ENCODE measurements around the gene TNFAIP8L1.
"Not testable (repeated sequence)": the region's sequence is repeated elsewhere in the genome, so short reads cannot be mapped to it uniquely, and the experiment has no call there.

The TNFAIP8L1 gene

DNA sequence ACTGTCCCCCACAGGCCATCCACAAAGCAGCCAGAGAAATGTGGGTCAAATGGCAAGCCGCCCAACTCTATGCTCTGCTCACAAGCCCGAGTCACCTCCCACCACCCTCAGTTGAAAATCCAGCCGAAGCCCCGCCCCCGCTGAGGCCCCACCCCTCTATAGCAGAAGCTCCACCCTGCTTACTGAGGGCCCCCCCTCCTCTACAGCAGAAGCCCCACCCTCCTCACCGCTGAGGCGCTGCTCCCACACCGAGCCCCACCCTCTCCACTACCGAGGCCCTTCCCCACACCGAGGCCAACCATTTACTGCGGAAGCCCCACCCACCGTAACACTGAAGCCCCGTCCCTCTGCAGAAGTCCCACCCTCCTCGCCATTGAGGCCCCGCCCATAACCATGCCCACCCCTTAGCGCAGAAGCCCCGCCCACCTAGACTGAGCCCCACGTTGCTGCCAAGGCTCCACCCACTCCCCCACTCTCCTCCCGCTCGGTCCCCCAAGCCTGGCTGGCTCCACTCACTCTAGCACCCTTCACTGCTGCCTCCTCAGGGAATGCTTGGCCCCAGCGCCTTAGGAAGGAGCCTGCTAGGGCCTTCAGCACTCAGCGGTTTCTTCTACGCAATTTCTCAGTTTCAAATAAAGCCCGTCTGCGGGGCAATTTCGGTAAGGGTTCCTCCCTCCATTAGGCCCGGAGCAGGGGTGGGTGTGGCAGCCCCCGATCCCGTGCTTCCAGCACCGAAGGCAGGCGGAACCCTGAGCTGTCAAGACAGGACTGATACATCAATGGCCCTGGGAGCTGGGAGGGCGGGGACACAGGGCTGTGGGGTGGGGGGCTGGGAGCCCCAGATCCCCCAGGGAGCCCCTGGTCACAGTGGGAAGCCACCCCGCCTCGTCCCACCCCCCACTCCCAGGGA is 39.8 kb downstream of the TNFAIP8L1 start:
- DNase-seq (ENCODE audit: low spot score), result peak; percentile 24

DNA sequence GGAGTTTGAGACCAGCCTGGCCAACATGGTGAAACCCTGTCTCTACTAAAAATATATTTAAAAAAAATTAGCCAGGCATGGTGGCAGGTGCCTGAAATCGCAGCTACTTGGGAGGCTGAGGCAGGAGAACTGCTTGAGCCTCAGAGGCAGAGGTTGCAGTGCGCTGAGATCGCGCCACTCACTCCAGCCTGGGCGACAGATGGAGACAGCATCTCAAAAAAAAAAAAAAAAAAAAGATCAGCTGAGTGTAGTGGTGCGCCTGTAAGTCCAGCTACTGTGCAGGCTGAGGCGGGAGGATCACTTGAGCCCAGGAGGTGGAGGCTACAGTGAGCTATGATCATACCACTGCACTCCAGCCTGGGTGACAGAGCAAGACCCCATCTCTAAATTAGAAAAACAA is 40.7 kb downstream of the TNFAIP8L1 start:
- not testable (repeated sequence) for DNase-seq (ENCODE audit: low spot score)

DNA sequence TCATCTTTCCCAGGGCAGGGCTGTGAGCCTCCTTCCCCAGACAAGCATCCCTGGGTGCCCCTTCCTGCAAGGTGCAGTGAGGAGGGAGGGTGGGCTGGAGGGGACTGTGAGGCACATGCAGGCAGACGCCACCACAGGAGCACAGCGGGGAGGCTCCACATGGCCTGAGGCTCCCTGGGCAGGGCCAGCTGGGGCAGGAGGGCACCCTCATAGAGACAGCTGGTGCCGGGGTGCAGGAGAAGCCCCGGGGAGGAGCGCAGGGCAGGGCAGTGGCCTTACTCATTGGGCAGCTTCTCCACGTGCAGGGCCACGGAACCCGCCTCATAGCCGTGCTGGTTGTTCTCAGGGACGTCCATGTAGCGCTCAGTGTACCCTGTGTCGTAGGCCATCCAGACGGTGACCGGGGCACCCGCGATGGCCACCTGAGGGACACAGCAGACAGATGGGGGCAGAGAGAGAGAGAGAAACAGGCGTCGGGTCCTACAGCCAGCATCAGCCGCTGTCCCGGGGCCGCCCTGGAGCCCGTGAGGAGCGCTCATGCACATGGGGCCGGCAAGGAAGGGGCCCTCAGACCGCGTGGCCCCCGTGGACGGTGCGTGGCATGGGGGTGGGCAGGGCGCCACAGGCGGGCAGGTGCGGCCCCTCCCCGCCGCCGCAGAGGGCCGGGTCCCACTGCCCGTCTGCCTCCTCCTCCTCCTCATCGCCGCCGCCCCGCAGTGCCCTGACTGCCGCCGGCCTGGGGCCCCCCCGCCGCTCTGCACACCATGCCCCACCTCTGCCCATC is 43.3 kb downstream of the TNFAIP8L1 start:
- DNase-seq (ENCODE audit: low spot score), result no peak

DNA sequence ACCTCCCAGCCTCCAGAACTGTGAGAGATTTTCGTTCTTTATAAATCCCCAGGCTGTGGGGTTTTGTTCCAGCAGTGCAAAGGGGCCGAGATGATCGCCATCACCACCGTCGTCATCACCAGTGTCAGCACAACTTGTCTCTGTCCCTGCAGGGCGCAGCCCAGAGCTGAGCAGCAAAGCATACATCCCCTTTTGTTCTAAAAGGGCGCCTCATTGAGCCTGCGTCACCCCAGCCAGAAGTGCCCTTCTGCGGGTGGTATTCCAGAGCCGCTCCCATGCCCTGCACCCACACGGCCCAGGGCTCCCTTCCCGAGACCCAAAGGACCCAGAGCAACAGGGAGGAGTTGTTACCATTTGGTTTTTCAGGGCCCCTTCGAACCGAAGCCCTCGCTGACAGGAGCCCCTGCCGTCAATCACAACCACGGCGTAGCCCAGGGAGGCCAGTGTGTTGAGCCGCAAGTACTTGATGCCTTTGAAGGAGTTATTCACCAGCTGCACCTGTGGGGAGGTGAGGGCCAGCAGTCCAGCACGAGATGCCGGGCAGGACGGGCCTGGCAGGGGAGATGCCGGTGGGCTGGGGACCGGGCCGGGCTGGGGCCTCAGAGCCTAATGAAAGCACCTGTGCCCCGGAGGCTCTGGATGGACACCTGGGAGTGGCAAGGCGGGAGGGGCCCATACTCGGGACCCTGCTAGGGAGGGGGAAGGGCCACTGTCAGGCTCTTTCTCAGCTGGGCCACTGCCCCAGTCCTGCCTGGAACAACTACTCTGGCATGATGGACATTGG is 45.2 kb downstream of the TNFAIP8L1 start:
- no peak for DNase-seq (ENCODE audit: low spot score)

DNA sequence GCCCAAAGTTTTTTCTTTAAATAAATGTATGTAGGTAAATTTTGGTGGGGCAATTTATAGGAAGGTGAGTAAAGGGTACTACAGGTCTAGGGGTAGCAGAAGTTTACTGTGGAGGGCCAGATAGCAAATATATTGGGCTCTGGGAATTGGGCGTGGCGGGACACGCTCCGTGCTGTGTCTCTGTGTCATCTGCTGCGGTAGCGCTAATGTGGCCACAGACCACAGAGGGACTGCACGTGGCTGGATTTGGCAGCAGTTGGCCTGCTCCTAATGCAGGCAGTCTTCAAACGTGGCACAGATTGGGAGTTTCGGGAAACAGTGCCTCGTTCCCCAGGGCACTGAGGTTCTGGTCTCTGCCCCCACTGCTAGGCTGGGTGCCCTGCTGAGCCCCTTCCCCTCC is 47.4 kb downstream of the TNFAIP8L1 start:
- no peak for DNase-seq (ENCODE audit: low spot score)

DNA sequence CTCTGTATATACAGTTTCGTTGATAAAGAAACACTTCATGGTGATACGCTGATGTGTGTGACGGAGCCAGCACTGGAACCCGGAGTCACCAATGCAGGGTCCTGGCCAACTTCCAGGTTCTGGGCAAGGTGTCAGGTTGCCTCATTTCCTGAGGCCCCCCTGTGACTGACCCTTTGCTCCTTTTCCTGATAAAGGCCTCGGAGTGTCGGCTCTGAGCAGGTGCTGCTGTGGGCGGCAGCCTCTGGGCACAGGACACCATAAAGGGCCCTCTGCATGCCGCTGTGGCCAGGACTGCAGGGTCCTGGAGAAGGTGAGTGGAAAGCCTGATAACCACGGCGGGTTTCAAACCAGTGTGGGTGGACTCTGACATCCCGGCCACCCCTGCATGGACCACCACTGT is 48.1 kb downstream of the TNFAIP8L1 start:
- no peak for DNase-seq (ENCODE audit: low spot score)

DNA sequence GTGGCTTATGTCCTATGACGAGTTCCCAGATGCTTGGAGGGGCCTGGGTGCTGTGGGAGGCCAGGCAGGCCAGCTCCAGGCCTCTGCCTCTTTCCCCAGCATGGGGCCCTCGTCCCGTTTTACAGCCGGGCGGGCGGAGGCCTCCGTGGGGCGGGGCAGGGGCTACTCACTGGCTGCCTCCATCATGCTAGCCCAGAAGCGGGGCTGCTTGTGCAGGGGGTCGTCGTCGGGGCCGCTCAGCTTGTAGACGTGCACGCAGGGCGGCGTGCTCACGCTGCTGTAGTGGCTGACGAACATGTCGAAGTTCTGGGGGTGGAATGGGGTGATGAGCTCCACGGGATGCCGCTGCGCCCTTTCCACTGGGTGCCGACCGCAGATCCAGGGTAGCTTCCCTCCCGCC is 49.3 kb downstream of the TNFAIP8L1 start:
- no peak for DNase-seq (ENCODE audit: low spot score)

DNA sequence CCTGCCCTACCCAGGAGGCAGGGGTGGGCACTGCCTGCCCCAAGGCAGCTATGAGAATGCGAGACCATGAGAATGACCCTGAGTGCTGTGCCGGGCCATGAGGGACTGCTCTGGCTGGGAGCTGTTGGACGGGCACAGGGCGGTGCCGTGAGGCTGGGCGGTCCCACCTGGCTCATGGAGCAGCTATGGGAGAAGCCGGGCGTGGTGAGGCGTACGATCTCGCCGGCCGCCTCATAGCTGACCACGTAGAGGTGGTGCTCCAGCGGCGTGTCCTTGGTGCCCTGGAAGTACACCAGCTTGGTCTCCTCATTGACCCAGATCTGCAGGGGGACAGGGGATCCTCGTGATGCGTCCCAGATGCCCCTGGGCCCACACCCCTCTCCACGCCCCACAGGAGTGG is 50.1 kb downstream of the TNFAIP8L1 start:
- DNase-seq (ENCODE audit: low spot score), result no peak

DNA sequence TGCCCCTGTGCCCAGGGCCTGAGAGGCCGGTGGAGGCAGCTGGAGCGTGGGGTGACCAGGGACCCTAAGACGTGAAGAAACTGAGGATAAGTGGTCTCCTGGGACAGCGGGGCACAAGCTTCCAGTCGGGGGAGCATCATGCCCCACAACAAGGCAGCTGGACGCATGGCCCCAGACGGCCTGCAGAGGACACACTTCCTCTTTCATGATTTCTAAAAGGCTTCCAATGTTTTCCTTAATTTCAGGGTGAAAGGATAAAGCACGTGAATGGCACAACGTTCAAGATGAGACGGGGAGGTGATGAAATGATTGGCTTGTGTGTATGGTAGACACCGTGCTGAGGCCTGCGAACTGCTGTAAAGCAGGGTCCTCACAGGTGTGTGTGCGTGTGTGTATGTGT is 51.0 kb downstream of the TNFAIP8L1 start:
- no peak for DNase-seq (ENCODE audit: low spot score)

DNA sequence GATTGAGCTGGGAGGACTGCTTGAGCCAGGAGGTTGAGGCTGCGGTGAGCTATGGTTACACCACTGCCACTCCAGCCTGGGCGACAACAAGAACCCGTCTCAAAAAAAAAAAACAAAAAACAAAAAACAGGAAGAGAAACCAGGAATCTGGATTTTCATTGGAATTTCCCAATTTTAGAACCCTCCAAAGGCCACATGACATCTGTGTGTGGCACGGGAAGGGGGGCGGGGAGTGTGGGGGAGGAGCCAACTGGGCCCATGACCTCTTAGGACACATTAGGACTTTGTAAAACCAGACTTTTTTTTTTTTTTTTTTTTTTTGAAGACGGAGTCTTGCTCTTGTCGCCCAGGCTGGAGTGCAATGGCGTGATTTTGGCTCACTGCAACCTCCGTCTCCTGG is 52.1 kb downstream of the TNFAIP8L1 start:
- DNase-seq (ENCODE audit: low spot score), result no peak

DNA sequence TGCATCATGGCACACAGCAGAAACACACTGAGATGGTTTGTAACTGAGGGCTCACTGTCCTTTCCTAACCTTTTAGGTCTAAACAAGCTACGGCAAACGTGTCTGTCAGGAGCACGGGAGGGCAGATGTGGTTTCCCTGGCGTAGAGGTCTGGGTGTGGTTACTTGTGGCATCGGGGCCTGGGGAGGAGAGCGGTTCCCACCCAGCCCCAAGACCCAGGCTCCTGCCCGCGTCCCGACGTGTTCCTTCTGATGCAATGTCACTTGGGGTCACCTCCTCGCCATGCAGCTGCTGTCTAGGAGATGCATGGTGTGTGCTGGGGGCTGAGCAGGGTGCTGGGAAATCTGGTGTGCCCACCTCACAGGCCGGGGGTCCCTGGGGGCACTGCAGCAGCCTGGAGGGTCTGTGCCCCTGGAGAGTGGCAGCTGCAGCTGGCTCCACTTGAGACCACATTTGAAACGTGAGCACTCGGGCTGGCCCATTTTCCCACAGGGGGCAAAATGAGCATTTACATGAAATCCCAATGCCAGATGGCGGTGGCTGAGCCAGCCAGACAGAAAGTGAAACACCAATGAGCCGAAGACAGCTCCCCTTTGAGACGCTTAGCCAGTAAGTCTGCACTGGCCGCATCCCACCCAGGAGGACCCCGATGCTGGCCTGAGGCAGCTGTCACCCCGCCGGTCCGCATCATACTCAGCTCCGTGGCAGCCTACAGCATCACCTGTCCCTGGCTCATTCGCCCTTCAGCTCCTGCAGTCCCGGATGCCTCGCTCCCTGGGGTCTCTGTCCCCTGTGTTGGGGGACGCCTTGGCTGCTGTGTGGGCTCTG is 53.1 kb downstream of the TNFAIP8L1 start:
- DNase-seq (ENCODE audit: low spot score), result no peak

DNA sequence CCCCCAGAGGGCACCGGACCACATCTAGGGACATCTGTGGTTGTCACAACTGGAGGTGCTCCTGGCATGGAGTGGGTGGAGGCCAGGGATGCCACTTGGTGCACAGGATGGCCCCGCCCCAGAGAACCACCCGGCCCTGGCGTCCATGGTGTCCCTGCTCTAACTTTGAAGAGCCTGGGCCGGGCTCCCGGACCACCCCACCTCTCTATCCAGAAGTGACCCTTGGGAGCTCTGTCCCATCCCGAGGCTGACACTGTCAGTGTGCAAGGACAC is 53.7 kb downstream of the TNFAIP8L1 start:
- DNase-seq (ENCODE audit: low spot score), result no peak

DNA sequence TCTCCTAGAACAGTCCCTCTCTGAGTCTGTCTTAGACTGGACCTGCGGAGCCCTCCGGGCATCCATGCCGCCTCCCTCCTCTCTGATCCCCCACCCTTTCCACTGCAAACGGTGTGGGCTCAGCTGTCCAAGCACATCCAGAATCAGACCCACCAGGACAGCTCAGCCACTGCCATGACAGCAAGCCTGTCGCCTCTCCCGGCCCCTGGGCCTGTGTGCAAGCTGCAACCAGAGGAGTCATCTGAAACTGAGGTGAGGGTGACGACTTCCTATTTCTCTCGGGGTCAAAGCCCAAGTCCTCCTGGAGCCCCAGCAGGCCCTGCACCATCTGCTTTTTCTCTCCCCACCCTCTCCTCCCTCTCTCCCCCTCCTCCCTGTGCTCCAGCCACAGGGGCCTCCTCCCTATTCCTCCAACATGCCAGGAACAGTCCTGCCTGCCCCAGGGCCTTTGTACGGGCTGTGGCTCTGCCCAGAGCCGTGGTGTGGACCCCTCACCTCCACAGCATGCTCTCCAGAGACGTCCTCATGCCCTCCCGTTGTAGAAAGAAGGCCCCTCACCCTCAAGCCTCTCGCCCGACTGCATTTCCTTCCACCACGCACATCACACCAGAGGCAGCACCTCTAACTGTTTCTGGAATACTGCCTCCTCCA is 54.3 kb downstream of the TNFAIP8L1 start:
- no peak for DNase-seq (ENCODE audit: low spot score)

DNA sequence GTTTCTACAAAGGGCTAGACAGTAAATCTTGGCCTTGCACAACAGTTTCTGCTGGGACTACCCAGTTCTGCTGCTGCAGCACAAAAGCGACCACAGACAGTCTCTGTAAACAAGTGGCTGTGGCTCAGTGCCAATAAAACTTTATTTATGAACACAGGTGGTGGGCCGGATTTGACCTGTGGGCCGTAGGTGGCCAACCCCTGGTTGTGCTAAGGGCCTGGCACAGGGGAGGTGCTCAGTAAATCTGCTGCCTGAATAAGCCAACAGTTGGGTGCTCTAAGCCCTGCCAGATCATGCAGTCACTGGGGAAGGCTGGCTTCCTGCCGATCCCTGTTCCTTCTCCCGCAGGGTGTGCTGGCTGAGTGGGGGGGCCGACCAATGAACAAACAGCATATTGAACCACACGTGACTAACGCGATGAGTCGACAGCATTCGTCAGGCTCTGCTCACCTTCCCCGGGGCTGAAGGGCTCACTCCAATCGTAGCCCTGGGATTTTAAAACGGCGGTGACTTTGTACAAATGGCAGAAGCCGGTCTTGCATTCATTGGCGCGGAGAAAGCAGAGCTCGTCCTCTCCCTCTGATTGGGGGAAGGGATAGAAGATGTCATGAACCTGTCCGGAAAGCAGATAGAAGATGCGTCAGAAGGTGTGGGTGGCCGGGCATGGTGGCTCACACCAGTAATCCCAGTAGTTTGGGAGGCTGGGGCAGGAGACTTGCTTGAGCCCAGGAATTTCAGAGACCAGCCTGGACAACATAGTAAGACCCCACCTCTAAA is 55.1 kb downstream of the TNFAIP8L1 start:
- peak; percentile 33 for DNase-seq (ENCODE audit: low spot score)

DNA sequence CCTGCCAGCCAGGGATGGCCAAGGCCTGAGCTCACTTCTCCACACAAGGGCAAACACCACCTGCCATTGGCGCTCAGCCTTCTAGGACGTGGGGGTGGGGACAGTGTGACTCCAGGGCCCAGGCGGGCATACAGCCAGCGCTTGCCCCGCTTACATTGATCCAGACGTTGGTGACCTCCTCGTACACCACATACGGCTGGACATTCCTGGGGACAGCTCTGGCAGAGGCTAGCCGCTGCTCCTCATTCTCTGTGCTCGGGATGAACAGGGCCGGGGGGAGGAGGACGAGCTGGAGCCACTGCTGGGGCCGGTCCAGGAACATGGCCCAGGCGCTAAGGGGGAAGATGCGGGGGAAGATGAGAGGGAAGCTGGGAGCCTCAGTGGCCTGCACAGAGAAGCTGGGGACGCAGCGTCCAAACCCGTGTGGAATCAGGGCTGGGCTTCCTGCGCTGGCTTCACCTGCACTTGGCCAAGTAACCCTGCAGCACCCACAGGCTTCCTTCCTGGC is 56.0 kb downstream of the TNFAIP8L1 start:
- no peak for DNase-seq (ENCODE audit: low spot score)

DNA sequence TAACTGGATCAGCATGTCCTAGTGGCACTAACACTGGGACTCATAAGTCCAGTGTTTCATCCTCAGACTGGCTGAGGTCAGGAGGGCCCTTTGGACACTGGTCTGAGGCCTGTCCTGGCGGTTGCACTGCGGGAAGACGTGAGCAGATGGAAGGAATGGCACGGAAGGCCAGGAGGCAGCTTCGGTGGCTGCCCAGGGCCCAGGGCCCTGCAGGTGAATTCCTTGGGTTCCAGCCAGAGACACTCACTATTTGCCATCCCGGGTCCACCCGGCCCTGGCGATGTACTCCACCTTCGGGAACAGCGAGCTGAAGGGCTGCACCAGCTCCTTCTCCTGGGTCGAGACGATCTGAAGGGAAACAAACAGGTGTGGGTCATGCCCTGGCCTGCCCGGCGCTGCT is 58.0 kb downstream of the TNFAIP8L1 start:
- DNase-seq (ENCODE audit: low spot score), result no peak

DNA sequence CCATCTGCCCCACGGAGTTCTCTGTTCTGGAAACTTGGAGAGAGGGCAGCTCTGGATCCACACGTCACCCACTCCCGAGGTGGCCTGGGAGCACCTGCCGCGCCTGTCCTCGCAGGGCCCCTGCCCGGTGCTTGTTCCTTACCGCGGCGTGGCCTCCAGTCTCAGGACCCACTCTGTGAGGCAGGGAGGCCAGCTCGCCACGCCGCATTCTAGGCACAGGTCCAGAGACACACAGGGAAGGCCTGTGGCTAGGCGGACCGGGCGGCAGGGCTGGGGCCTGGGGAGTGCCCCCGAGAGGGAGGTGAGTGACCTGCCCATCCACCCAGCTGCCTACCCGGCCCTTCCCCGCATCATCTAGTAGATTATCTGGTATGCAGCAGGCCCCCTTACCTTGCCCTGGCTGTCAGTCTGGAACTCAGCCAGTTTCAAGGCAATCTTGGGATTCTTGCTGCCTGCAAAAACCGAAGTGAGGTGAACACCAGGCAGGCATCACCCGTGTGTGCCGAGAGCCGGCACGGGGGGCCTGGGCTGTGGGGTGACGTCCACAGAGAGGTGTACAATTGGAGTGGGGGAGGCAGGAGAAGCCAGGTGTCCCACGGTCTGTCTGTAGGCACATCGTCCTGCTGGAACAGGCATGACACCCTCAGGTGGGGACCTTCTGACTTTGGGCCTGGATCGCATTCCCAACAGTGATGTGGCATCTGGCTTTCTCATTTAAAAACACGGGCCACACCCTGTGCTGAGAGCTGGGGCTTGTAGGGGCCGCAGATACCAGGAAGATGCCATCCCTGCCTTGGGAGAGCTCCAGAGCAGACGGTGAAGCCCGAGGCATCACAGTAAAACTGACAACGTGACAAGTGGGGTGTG is 60.7 kb downstream of the TNFAIP8L1 start:
- DNase-seq (ENCODE audit: low spot score), result no peak

DNA sequence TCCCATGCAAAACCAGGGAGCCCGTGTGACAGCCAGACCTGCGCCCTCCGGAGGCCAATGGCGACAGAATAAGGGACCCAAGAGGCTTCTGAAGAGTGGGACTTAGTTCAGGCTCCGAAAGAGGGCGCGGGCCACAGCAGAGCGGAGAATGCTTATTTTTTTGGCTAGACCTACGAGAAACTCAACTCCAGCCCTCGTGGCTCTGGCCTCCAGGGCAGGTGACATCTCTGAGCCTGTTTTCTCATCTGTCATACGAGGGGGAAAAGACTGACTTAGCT is 61.3 kb downstream of the TNFAIP8L1 start:
- DNase-seq (ENCODE audit: low spot score), result no peak

DNA sequence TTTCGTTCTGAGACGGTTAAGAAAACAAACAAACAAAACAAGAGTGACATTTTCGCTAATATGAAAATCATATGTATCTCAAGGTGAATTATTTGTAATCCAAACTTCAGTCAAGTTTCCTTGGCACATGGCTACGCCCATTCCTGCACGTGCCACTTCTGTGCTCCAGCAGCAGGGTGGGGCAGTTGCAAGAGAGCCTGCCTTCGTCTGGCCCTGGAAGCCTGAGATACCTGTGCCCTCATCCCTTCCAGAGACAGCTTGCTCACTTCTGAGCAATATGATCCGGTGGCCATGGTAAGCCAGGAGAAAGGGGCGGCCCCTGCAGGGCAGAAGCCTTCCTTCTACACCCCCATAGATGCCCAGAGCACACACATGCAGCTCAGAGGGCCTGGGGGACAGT is 62.2 kb downstream of the TNFAIP8L1 start:
- no peak for DNase-seq (ENCODE audit: low spot score)

DNA sequence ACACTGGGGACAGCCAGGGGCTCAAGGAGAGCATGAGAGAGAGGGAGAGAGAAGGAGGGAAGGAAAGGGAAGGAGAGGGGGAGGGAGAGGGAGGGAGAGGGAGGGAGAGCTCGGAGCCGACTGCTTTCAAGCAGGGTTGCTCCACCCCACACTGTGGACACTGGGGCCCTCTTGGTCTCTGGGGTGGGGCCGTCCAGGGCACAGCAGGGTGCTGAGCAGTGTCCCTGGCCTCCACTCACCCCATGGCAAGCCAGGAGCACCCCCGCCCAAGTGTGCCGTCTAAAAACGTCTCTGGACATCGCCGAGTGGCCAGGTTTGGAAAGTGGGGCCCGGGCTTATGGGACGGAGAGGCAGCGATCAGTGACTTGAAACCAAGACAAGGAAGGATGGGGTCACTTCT is 63.4 kb downstream of the TNFAIP8L1 start:
- DNase-seq (ENCODE audit: low spot score), result no peak

All from GM03348 (cell line).